ENCODE data around the gene GREB1L. TPM values are rescaled to one million over a fixed set of nuclear protein-coding genes. Genes with fewer than 3 reads are reported as not detected.

The GREB1L gene
- total and polyA plus RNA-seq, 10 of the 15 experiments (the other 5 are each of a cell fraction or from before 2014, with no cell fraction given): under 0.01 to 0.11 (median 0.03) TPM; not detected in 1

GRCh38 chr18:21363348-21363747 lies 121.3 kb downstream of the GREB1L start (continued):
- TF ChIP-seq REST (IDR thresholded peaks at IDR 0.05; ENCODE audit: low read depth, low read length): no peak
- no peak for TF ChIP-seq JUNB (IDR thresholded peaks at IDR 0.05)
- TF ChIP-seq EGR1 (IDR thresholded peaks at IDR 0.05; ENCODE audit: borderline replicate concordance in 1 of 2, low read depth in 2 of 2, low read length in 2 of 2): no peak
- TF ChIP-seq ZNF24 (IDR thresholded peaks at IDR 0.05): no peak

GRCh38 chr18:21364471-21364870 lies 122.4 kb downstream of the GREB1L start:
- H4K20me1 ChIP-seq (ENCODE audit: control insufficient read depth, insufficient read depth): no peaks in the 10 kb centered on the region
- H3K9ac ChIP-seq (ENCODE audit: control insufficient read depth, insufficient read depth, low read length): no peak overlapping the region
- no peaks in the 10 kb centered on the region for H3K79me2 ChIP-seq (ENCODE audit: control insufficient read depth, insufficient read depth, low read length)
- intact Hi-C loops (cut with micrococcal nuclease; ENCODE audit: unreplicated experiment): no loop called here
- WGBS (ENCODE audit: insufficient coverage, insufficient replicate concordance, low lambda C conversion rate, missing lambda C conversion rate): 0% methylated on average over 2 of the region's 2 CpGs
- POLR2A ChIA-PET: no interaction called here
- in situ Hi-C loops (cut with MboI): no loop called here
- no peak for ATAC-seq
- no TSS peak for BruUV-seq (replicated peaks)
- TF ChIP-seq RUNX3 (IDR thresholded peaks at IDR 0.05; ENCODE audit: low read length): no peak
- no peak for TF ChIP-seq POLR2A (IDR thresholded peaks at IDR 0.05; ENCODE audit: low read depth, low read length)
- TF ChIP-seq NR2C2 (IDR thresholded peaks at IDR 0.05; ENCODE audit: borderline replicate concordance, control insufficient read depth, insufficient read length, low read depth): no peak
- no peak for TF ChIP-seq NBN (IDR thresholded peaks at IDR 0.05)
- TF ChIP-seq FOS (IDR thresholded peaks at IDR 0.05; ENCODE audit: borderline replicate concordance, extremely low read depth, insufficient read length): no peak
- TF ChIP-seq ZBED1 (IDR thresholded peaks at IDR 0.05; ENCODE audit: borderline replicate concordance): no peak
- TF ChIP-seq CEBPZ (IDR thresholded peaks at IDR 0.05; ENCODE audit: low read depth, low read length): no peak
- no peak for TF ChIP-seq POLR2AphosphoS5 (IDR thresholded peaks at IDR 0.05; ENCODE audit: low read length)
- no peak for TF ChIP-seq PAX8 (IDR thresholded peaks at IDR 0.05)
- TF ChIP-seq POU2F2 (IDR thresholded peaks at IDR 0.05; ENCODE audit: borderline replicate concordance, low read depth, low read length): no peak
- TF ChIP-seq CHD2 (IDR thresholded peaks at IDR 0.05; ENCODE audit: borderline replicate concordance, low read depth, low read length): no peak
- no peak overlapping the region for H3K4me2 ChIP-seq (ENCODE audit: control insufficient read depth, insufficient read depth)
- no peak overlapping the region for H3K27ac ChIP-seq (ENCODE audit: control insufficient read depth, insufficient read depth)
- RAD21 ChIA-PET (ENCODE audit: unreplicated experiment): no interaction called here
- H3K4me3 ChIP-seq: no peak overlapping the region
- DNase-seq (ENCODE audit: low read depth, low spot score): no peak
- CTCF ChIA-PET: no interaction called here
- no peaks in the 10 kb centered on the region for H3K36me3 ChIP-seq (ENCODE audit: control insufficient read depth in 2 of 2, insufficient read depth in 2 of 2, low read length in 1 of 2)
- H3K27me3 ChIP-seq (replicated peaks in 1 of 2; ENCODE audit: control insufficient read depth in 2 of 2, insufficient read depth in 2 of 2, low read length in 1 of 2): no peaks in the 10 kb centered on the region
- H2AFZ ChIP-seq (ENCODE audit: control insufficient read depth, low read depth, low read length): no peak overlapping the region
- no peak for FAIRE-seq
- no peaks in the 10 kb centered on the region for H3K4me1 ChIP-seq (ENCODE audit: control insufficient read depth, insufficient read depth, low read length)
- SMC1A ChIA-PET (ENCODE audit: uncharacterized antibody, unreplicated experiment): no interaction called here
- no peaks in the 10 kb centered on the region for H3K9me3 ChIP-seq (replicated peaks; ENCODE audit: control insufficient read depth, insufficient read depth, low read length)

Measured in GM12878 (cell line).